ENCODE measurements around the gene QKI.

The QKI gene

DNA sequence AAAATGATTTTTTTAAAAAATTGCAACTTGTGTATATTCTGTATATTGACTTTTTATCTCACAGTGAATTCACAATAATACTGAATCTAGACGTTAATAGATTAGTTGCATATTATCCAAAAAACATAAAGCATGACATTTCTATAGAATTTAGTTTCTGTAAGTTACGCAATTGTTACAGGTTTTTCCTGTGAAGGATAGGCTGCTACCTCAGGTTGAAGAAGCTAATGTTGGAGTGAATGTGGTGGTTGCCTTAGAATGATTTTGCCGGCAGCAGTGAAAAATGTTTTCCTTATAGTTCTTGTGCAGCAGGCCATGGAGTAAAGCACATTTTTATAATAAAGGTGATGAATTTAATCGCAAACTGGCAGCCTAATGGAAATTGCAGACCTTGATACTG is 20.5 kb downstream of the QKI start:
- no peak for TF ChIP-seq GATA3 (IDR thresholded peaks at IDR 0.05; ENCODE audit: low read depth, low read length)
- TF ChIP-seq GATA2 (IDR thresholded peaks at IDR 0.05; ENCODE audit: low read depth, low read length) = no peak

GRCh38 chr6:163436843-163437242 is 22.3 kb downstream of the QKI start:
- TF ChIP-seq GATA2 (IDR thresholded peaks at IDR 0.05; ENCODE audit: low read depth, low read length) (no peak), GATA3 (IDR thresholded peaks at IDR 0.05; ENCODE audit: low read depth, low read length) (no peak)

- TF ChIP-seq GATA2 (IDR thresholded peaks at IDR 0.05; ENCODE audit: low read depth, low read length) = no peak
- no peak for TF ChIP-seq GATA3 (IDR thresholded peaks at IDR 0.05; ENCODE audit: low read depth, low read length)
Observed at GRCh38 chr6:163437466-163437865, 22.9 kb downstream of the QKI start.

- TF ChIP-seq GATA2 (IDR thresholded peaks at IDR 0.05; ENCODE audit: low read depth, low read length) (no peak), GATA3 (IDR thresholded peaks at IDR 0.05; ENCODE audit: low read depth, low read length) (no peak)
Observed at GRCh38 chr6:163438298-163438939, 23.9 kb downstream of the QKI start.

GRCh38 chr6:163438940-163439335 is 24.4 kb downstream of the QKI start:
- TF ChIP-seq GATA3 (IDR thresholded peaks at IDR 0.05; ENCODE audit: low read depth, low read length) (peak; percentile 59), GATA2 (IDR thresholded peaks at IDR 0.05; ENCODE audit: low read depth, low read length) (peak; percentile 70)

DNA sequence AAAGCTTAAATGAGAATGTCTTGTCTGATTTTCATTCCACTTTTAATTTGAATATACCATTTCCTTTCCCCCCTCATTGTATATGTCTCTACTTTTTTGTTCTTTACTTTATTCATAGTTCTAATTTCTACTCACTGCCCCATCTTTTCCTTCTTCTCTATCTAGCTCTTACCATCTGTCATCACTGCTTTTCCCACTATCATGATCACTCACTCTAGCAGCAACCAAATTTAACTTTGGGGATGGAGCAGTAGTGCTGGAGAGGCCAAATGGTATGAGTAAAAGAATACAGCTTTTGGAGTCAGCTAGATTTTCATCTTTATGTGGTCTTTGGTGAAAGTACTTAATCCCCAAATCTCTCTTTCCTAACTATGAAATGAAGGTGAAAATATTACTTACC is 25.5 kb downstream of the QKI start:
- TF ChIP-seq GATA3 (IDR thresholded peaks at IDR 0.05; ENCODE audit: low read depth, low read length) (no peak), GATA2 (IDR thresholded peaks at IDR 0.05; ENCODE audit: low read depth, low read length) (no peak)

- no peak for TF ChIP-seq GATA2 (IDR thresholded peaks at IDR 0.05; ENCODE audit: low read depth, low read length)
- no peak for TF ChIP-seq GATA3 (IDR thresholded peaks at IDR 0.05; ENCODE audit: low read depth, low read length)
Observed at GRCh38 chr6:163442336-163442735, 27.8 kb downstream of the QKI start.

DNA sequence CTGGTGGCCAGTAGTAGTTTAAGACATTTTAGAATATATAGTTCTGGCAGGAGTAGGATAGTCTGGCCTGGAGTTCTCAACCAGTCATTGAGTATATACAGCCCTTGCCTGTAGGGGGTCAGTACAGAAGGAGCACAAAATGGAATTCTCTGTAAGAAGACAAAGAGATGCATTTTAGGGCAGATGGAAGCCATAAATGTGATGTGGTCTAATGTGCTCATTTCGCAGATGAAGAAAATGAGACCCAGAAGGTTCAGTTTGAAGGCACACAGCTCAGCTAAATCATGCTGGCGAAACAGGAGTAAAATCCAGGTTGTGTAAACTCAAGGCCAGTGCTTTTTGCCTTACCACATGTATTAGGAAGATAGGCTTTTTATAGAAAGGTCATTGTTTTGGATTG is 29.6 kb downstream of the QKI start:
- TF ChIP-seq GATA3 (IDR thresholded peaks at IDR 0.05; ENCODE audit: low read depth, low read length) (no peak), GATA2 (IDR thresholded peaks at IDR 0.05; ENCODE audit: low read depth, low read length) (no peak)

GRCh38 chr6:163446549-163446948 is 32.0 kb downstream of the QKI start:
- TF ChIP-seq GATA3 (IDR thresholded peaks at IDR 0.05; ENCODE audit: low read depth, low read length) (no peak), GATA2 (IDR thresholded peaks at IDR 0.05; ENCODE audit: low read depth, low read length) (no peak)

DNA sequence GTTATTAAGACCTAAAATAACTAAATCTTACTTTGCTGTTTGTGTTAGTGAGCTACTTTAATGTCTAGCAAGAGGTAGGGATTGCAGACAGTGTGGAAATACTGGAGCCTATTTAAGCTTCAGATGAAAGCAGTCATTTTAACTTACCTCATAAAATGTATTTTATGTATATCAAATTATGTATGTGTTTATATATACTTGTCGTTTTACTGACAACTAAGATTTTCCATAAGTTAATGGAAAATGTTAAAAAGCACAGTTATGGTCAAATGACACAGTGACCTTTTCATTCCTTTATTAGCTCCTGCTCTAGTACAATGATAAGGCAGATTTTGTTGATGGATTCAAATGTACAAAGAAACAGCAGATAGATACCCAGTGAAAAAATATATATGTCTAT is 34.6 kb downstream of the QKI start:
- TF ChIP-seq GATA3 (IDR thresholded peaks at IDR 0.05; ENCODE audit: low read depth, low read length) (no peak), GATA2 (IDR thresholded peaks at IDR 0.05; ENCODE audit: low read depth, low read length) (no peak)

DNA sequence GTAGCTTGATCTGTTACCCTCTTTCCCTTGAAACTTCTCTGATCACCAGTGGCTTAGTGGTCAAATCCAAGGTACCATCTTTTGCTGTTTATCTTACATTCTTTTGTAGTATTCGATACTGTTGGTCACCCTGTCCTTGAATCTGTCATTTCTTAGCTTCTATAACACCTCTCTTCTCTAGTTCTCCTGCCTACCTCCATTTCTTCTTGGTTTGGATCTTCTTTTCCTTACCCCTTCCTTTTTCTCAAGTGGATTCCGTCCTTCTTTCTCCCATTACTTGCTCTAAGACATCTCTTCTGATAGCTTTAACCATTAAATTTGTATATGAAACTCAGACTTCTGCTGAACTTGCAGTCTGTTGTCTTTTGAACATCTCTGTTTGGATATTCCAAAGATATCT is 39.9 kb downstream of the QKI start:
- no peak for TF ChIP-seq GATA3 (IDR thresholded peaks at IDR 0.05; ENCODE audit: low read depth, low read length)
- no peak for TF ChIP-seq GATA2 (IDR thresholded peaks at IDR 0.05; ENCODE audit: low read depth, low read length)

DNA sequence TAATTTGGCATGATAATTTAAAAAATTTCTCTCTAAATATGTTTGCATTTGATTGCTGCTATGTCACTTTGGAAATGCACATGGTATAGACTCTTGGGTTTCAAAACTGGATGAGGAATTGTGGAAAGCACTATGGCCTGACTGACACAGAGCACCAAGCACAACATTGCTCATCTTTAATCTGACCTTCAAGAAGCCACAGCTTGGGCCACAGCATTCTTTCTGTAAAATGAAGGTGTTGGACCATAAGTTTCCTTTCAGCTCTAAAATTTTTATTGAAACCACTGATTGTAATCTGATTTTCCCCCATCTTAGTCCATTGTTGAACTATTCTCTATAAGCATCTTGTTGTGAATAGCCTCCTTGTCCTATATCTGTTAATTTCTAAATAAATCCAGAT is 41.0 kb downstream of the QKI start:
- TF ChIP-seq GATA3 (IDR thresholded peaks at IDR 0.05; ENCODE audit: low read depth, low read length) = no peak
- no peak for TF ChIP-seq GATA2 (IDR thresholded peaks at IDR 0.05; ENCODE audit: low read depth, low read length)

DNA sequence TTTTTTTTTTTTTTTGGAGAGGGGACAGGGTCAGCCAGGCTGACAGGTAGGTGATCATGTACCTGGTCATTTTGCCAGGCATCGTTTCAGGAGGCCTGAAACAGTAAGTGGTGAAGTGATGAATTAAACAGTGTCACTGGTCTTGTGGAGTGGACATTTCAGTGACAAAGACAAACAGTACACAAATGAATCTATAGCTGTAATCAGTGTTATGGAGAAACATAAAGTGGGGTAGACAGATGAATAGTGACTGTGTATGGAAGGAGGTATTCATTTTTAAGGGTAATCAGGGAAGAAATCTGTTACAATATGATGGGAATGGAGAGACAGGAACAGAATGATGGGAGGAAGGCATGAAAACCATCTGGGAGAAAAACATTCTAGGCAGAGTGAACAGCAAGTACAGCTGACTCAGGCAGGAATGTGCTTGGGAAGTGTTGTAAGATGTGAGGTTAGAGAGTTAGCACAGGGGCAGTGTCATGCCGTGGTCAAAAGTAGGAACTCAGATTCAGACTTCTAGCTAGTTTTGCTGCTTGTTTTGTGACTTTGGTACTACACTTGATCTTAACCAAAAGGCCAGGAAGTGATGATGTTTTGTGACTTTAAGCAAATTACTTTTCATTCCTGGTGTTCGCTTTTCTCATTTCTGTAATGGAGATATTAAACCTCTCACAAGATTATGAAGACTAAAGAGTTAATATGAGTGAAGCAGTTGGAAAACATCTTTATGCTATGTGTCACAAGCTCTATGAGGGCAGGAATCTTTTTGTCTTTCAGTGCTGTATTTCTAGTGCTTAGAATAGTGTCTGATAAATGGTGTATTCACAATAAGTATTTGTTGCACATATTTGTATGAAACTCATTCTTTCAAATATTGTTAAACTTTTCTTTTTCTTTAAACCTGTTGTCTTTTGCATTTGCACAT is 43.4 kb downstream of the QKI start:
- TF ChIP-seq GATA3 (IDR thresholded peaks at IDR 0.05; ENCODE audit: low read depth, low read length) = no peak
- TF ChIP-seq GATA2 (IDR thresholded peaks at IDR 0.05; ENCODE audit: low read depth, low read length) = no peak

GRCh38 chr6:163459007-163459406 is 44.5 kb downstream of the QKI start:
- no peak for TF ChIP-seq GATA3 (IDR thresholded peaks at IDR 0.05; ENCODE audit: low read depth, low read length)
- TF ChIP-seq GATA2 (IDR thresholded peaks at IDR 0.05; ENCODE audit: low read depth, low read length) = no peak

DNA sequence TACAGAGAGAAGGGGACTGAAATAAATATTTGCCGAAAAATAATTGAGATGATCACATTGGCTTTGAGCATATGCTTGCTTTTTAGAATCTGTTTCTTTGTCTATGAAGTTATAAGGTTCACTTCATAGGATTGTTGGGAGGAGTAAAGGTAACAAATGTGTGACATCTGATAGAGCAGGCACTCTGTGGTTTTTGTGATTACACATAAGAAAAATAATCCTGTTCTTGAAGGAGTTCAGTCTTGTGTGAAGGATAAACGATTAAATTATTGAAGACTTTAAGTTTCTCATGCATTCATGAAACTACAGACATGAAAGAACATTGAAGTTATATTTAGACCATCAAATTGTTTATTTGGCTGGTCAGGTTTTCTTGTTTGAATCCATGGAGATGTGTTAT is 45.0 kb downstream of the QKI start:
- TF ChIP-seq GATA3 (IDR thresholded peaks at IDR 0.05; ENCODE audit: low read depth, low read length) (no peak), GATA2 (IDR thresholded peaks at IDR 0.05; ENCODE audit: low read depth, low read length) (no peak)

Measured in SH-SY5Y (cell line).